ENCODE results near the gene SORCS1.

DNA sequence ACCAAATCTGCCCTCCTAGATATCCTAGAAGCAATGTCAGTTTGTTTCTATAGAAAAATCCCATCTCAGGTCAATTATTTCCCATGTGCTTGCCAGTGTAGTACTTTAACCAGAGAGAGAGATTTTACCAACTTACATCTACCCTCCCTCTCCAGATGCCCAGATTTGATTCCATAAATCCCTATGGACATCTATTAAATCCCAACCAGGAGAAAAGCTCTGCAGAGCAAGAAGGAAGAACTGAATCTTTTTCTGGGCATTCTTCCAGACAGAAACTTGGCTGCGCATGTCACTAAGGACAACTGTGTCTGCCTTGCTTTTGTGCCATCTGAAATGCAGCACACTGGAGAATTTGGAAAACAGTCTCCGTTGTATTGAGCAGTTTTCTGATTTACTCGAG is 597.6 kb downstream of the SORCS1 start:
- no peak for TF ChIP-seq L3MBTL2 (conservative IDR thresholded peaks at IDR 0.05)
- TF ChIP-seq SP1 (IDR thresholded peaks at IDR 0.05): no peak
- no peak for TF ChIP-seq HDGF (IDR thresholded peaks at IDR 0.05; ENCODE audit: borderline replicate concordance)
- TF ChIP-seq LEF1 (IDR thresholded peaks at IDR 0.05; ENCODE audit: borderline replicate concordance): no peak
- no peak for TF ChIP-seq FOXK2 (IDR thresholded peaks at IDR 0.05)
- TF ChIP-seq FOXM1 (IDR thresholded peaks at IDR 0.05; ENCODE audit: borderline replicate concordance): no peak
- no peak for TF ChIP-seq ELF4 (IDR thresholded peaks at IDR 0.05)
- no peak for TF ChIP-seq NFRKB (IDR thresholded peaks at IDR 0.05)
- no peak for TF ChIP-seq FOXA1 (IDR thresholded peaks at IDR 0.05)

Measured in HEK293T (cell line).